ENCODE measurements around the gene KCND3. TPM values are rescaled to one million over a fixed set of nuclear protein-coding genes. Genes with fewer than 3 reads are reported as not detected.

The KCND3 gene
- total and polyA plus RNA-seq, 2 donors from 2014 or later = 1.2 to 12.6 TPM

- Histone ChIP-seq H3K4me1 (ENCODE audit: control insufficient read depth in 2 of 3, insufficient read depth in 2 of 3, low read depth in 1 of 3, low read length in 3 of 3) (no peaks in the 10 kb centered on the region), H3K27me3 (ENCODE audit: control insufficient read depth, insufficient read depth, low read length) (no peaks in the 10 kb centered on the region), H3K9me3 (ENCODE audit: control insufficient read depth in 2 of 3, insufficient read depth in 1 of 3, low read length in 3 of 3) (no peaks in the 10 kb centered on the region), H3K36me3 (ENCODE audit: control insufficient read depth in 2 of 3, insufficient read depth in 3 of 3, low read length in 3 of 3) (no peaks in the 10 kb centered on the region), H3K9ac (ENCODE audit: low read length in 3 of 3) (no peak overlapping the region), H3K27ac (ENCODE audit: low read depth in 2 of 2, low read length in 2 of 2) (no peak overlapping the region), H3K4me3 (ENCODE audit: low read length in 3 of 3) (no peak overlapping the region)
- TF ChIP-seq, protein P1, sequence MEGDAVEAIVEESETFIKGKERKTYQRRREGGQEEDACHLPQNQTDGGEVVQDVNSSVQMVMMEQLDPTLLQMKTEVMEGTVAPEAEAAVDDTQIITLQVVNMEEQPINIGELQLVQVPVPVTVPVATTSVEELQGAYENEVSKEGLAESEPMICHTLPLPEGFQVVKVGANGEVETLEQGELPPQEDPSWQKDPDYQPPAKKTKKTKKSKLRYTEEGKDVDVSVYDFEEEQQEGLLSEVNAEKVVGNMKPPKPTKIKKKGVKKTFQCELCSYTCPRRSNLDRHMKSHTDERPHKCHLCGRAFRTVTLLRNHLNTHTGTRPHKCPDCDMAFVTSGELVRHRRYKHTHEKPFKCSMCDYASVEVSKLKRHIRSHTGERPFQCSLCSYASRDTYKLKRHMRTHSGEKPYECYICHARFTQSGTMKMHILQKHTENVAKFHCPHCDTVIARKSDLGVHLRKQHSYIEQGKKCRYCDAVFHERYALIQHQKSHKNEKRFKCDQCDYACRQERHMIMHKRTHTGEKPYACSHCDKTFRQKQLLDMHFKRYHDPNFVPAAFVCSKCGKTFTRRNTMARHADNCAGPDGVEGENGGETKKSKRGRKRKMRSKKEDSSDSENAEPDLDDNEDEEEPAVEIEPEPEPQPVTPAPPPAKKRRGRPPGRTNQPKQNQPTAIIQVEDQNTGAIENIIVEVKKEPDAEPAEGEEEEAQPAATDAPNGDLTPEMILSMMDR (IDR thresholded peaks at IDR 0.05; ENCODE audit: borderline replicate concordance, extremely low read depth, insufficient read depth) = no peak
- intact Hi-C loops (cut with DNase I) = no loop called here
- no peak for DNase-seq
- no peak for FAIRE-seq
These were observed 31.8 kb upstream of the KCND3 start for GRCh38 chr1:112021263-112021662.

- Histone ChIP-seq H3K27me3 (ENCODE audit: control insufficient read depth, insufficient read depth, low read length) (no peaks in the 10 kb centered on the region), H3K27ac (ENCODE audit: low read depth in 2 of 2, low read length in 2 of 2) (no peak overlapping the region), H3K4me1 (ENCODE audit: control insufficient read depth in 2 of 3, insufficient read depth in 2 of 3, low read depth in 1 of 3, low read length in 3 of 3) (no peaks in the 10 kb centered on the region), H3K9me3 (ENCODE audit: control insufficient read depth in 2 of 3, insufficient read depth in 1 of 3, low read length in 3 of 3) (no peaks in the 10 kb centered on the region), H3K4me3 (ENCODE audit: low read length in 3 of 3) (no peak overlapping the region), H3K36me3 (ENCODE audit: control insufficient read depth in 2 of 3, insufficient read depth in 3 of 3, low read length in 3 of 3) (no peaks in the 10 kb centered on the region), H3K9ac (ENCODE audit: low read length in 3 of 3) (no peak overlapping the region)
- TF ChIP-seq, protein P1 (IDR thresholded peaks at IDR 0.05; ENCODE audit: borderline replicate concordance, extremely low read depth, insufficient read depth) = no peak
- DNase-seq (no peak), FAIRE-seq (no peak)
- intact Hi-C loops (cut with DNase I) = no loop called here
These were observed 27.7 kb upstream of the KCND3 start for GRCh38 chr1:112017183-112017582.

DNA sequence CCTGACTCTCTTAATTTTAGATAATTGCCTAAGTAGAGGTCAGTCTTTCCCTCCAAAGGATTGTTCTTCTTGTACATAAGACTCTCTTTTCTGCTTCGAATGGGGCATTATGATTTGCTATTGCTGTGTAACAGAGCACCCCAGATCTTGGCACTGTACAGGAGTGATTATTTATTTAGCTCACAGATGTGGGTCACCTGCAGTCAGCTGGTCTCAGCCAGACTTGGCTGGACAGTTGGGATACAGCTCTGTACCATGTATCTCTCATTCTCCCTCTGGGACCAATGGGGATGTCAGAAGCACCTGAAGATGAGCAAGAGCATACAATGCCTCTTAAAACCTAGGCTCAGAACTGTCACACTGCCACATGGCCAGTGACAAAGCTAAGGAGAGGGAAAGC, 23.4 kb upstream of the KCND3 start:
- Histone ChIP-seq H3K27ac (ENCODE audit: low read depth in 2 of 2, low read length in 2 of 2) (no peak overlapping the region), H3K36me3 (ENCODE audit: control insufficient read depth in 2 of 3, insufficient read depth in 3 of 3, low read length in 3 of 3) (no peaks in the 10 kb centered on the region), H3K9ac (ENCODE audit: low read length in 3 of 3) (no peak overlapping the region), H3K4me3 (ENCODE audit: low read length in 3 of 3) (no peak overlapping the region), H3K27me3 (ENCODE audit: control insufficient read depth, insufficient read depth, low read length) (no peaks in the 10 kb centered on the region), H3K9me3 (ENCODE audit: control insufficient read depth in 2 of 3, insufficient read depth in 1 of 3, low read length in 3 of 3) (no peaks in the 10 kb centered on the region), H3K4me1 (ENCODE audit: control insufficient read depth in 2 of 3, insufficient read depth in 2 of 3, low read depth in 1 of 3, low read length in 3 of 3) (no peaks in the 10 kb centered on the region)
- FAIRE-seq (no peak), DNase-seq (no peak)
- TF ChIP-seq, protein P1 (IDR thresholded peaks at IDR 0.05; ENCODE audit: borderline replicate concordance, extremely low read depth, insufficient read depth) = no peak
- intact Hi-C loops (cut with DNase I) = no loop called here

- no peak overlapping the region for H3K27ac ChIP-seq (ENCODE audit: low read depth in 2 of 2, low read length in 2 of 2)
- H3K27me3 ChIP-seq (ENCODE audit: control insufficient read depth, insufficient read depth, low read length) = no peaks in the 10 kb centered on the region
- intact Hi-C loops (cut with DNase I) = no loop called here
- TF ChIP-seq, protein P1 (IDR thresholded peaks at IDR 0.05; ENCODE audit: borderline replicate concordance, extremely low read depth, insufficient read depth) = no peak
- no peak overlapping the region for H3K4me3 ChIP-seq (ENCODE audit: low read length in 3 of 3)
- H3K9me3 ChIP-seq (ENCODE audit: control insufficient read depth in 2 of 3, insufficient read depth in 1 of 3, low read length in 3 of 3) = no peaks in the 10 kb centered on the region
- H3K9ac ChIP-seq (ENCODE audit: low read length in 3 of 3) = no peak overlapping the region
- H3K4me1 ChIP-seq (ENCODE audit: control insufficient read depth in 2 of 3, insufficient read depth in 2 of 3, low read depth in 1 of 3, low read length in 3 of 3) = no peaks in the 10 kb centered on the region
- FAIRE-seq (no peak), DNase-seq (no peak)
- no peaks in the 10 kb centered on the region for H3K36me3 ChIP-seq (ENCODE audit: control insufficient read depth in 2 of 3, insufficient read depth in 3 of 3, low read length in 3 of 3)
These were observed 21.7 kb upstream of the KCND3 start for GRCh38 chr1:112011202-112011601.

Measured in kidney (tissue), 14 donors.